ENCODE results near the gene ASIC2. TPM values are rescaled to one million over a fixed set of nuclear protein-coding genes. Genes with fewer than 3 reads are reported as not detected.

The ASIC2 gene
- total and polyA plus RNA-seq, 9 of the 15 experiments (the other 6 are each of a cell fraction or from before 2014, with no cell fraction given): not detected

DNA sequence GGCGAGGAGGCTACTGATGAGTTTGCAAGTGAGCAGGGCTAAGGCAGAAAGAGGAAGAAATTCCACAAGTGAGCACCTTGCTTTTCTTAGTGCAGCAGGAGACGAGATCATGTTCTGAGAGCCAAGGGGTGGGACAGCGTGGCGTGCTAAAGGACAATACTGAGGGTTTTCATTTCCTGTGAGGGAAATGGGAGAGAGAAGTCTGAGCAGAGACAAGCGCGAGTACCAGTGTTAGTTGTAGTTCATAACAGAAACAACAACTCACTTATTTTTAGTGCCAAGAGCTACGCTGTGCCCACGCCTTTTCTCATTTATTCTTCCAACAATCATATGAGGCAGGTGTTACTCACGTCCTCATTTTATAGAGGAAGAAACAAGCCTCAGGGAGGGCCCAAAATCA, 299.1 kb downstream of the ASIC2 start:
- WGBS (ENCODE audit: insufficient coverage, low coverage, missing lambda C conversion rate): 43% methylated on average over 9 of the region's 9 CpGs
- no peak overlapping the region for H2AFZ ChIP-seq (ENCODE audit: low read depth, low read length)
- no peaks in the 10 kb centered on the region for H3K9me1 ChIP-seq (ENCODE audit: control insufficient read depth, insufficient read depth, low read length)
- H3K4me2 ChIP-seq (ENCODE audit: insufficient read depth, low read length): no peak overlapping the region
- BruUV-seq (replicated peaks): no TSS peak
- peaks cover under 1% of the 10 kb centered on the region; the same call in 1 of the 2 replicates for H3K9me3 ChIP-seq (replicated peaks; ENCODE audit: control insufficient read depth, insufficient read depth, low read depth, low read length)
- no peaks in the 10 kb centered on the region for H3K36me3 ChIP-seq (ENCODE audit: control insufficient read depth, insufficient read depth, low read length)
- FAIRE-seq (no peak), ATAC-seq (no peak), DNase-seq (ENCODE audit: extremely low read depth in 1 of 4, low spot score in 3 of 4) (no peak)
- in situ Hi-C loops (cut with MboI) (no loop called here), intact Hi-C loops (cut with micrococcal nuclease) (no loop called here)
- no peaks in the 10 kb centered on the region; a peak in 1 of 5 replicates for H3K27me3 ChIP-seq (ENCODE audit: control insufficient read depth in 2 of 2, insufficient read depth in 2 of 2, low read length in 2 of 2)
- H4K20me1 ChIP-seq (replicated peaks; ENCODE audit: control insufficient read depth, insufficient read depth, low read length): no peaks in the 10 kb centered on the region
- TF ChIP-seq, protein P1, sequence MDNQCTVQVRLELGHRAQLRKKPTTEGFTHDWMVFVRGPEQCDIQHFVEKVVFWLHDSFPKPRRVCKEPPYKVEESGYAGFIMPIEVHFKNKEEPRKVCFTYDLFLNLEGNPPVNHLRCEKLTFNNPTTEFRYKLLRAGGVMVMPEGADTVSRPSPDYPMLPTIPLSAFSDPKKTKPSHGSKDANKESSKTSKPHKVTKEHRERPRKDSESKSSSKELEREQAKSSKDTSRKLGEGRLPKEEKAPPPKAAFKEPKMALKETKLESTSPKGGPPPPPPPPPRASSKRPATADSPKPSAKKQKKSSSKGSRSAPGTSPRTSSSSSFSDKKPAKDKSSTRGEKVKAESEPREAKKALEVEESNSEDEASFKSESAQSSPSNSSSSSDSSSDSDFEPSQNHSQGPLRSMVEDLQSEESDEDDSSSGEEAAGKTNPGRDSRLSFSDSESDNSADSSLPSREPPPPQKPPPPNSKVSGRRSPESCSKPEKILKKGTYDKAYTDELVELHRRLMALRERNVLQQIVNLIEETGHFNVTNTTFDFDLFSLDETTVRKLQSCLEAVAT (IDR thresholded peaks at IDR 0.05): no peak
- TF ChIP-seq ETV5 (CRISPR knock-in tag; IDR thresholded peaks at IDR 0.05; ENCODE audit: low read depth) (no peak), RBM15 (IDR thresholded peaks at IDR 0.05; ENCODE audit: insufficient read depth, low read length) (no peak), ZNF3 (CRISPR knock-in tag; IDR thresholded peaks at IDR 0.05) (no peak), ATF1 (CRISPR knock-in tag; IDR thresholded peaks at IDR 0.05) (no peak), ATF1 (tag; IDR thresholded peaks at IDR 0.05) (no peak), SOX6 (IDR thresholded peaks at IDR 0.05) (no peak)
- TF ChIP-seq, protein P2, sequence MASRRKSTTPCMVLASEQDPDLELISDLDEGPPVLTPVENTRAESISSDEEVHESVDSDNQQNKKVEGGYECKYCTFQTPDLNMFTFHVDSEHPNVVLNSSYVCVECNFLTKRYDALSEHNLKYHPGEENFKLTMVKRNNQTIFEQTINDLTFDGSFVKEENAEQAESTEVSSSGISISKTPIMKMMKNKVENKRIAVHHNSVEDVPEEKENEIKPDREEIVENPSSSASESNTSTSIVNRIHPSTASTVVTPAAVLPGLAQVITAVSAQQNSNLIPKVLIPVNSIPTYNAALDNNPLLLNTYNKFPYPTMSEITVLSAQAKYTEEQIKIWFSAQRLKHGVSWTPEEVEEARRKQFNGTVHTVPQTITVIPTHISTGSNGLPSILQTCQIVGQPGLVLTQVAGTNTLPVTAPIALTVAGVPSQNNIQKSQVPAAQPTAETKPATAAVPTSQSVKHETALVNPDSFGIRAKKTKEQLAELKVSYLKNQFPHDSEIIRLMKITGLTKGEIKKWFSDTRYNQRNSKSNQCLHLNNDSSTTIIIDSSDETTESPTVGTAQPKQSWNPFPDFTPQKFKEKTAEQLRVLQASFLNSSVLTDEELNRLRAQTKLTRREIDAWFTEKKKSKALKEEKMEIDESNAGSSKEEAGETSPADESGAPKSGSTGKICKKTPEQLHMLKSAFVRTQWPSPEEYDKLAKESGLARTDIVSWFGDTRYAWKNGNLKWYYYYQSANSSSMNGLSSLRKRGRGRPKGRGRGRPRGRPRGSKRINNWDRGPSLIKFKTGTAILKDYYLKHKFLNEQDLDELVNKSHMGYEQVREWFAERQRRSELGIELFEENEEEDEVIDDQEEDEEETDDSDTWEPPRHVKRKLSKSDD (conservative IDR thresholded peaks at IDR 0.05; ENCODE audit: low read length): no peak
- TF ChIP-seq, protein P3, sequence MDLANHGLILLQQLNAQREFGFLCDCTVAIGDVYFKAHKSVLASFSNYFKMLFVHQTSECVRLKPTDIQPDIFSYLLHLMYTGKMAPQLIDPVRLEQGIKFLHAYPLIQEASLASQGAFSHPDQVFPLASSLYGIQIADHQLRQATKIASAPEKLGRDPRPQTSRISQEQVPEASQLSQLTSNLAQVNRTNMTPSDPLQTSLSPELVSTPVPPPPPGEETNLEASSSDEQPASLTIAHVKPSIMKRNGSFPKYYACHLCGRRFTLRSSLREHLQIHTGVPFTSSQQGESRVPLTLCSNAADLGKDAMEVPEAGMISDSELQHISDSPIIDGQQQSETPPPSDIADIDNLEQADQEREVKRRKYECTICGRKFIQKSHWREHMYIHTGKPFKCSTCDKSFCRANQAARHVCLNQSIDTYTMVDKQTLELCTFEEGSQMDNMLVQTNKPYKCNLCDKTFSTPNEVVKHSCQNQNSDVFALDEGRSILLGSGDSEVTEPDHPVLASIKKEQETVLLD (IDR thresholded peaks at IDR 0.05): no peak
- no peak overlapping the region for H3K27ac ChIP-seq (ENCODE audit: extremely low read depth, low read depth, low read length)
- H3K79me2 ChIP-seq (ENCODE audit: control insufficient read depth, insufficient read depth, low read length): no peaks in the 10 kb centered on the region
- no peak overlapping the region for H3K9ac ChIP-seq (ENCODE audit: insufficient read depth in 1 of 2, low read depth in 2 of 2, low read length in 2 of 2)
- peaks cover 21 to 22% of the 10 kb centered on the region in 2 experiments; a peak in 4 of 5 replicates for H3K4me1 ChIP-seq (replicated peaks in 1 of 2; ENCODE audit: control insufficient read depth in 2 of 2, insufficient read depth in 2 of 2, low read length in 2 of 2)
- ChIA-PET POLR2A (no interaction called here), CTCF (ENCODE audit: low intra/inter-chr PET ratio) (no interaction called here)
- H3K4me3 ChIP-seq: no peak overlapping the region
